Kidney (tissue), 22 donors: Measurements from ENCODE around the gene RAB23. TPM values are rescaled to one million over a fixed set of nuclear protein-coding genes. Genes with fewer than 3 reads are reported as not detected.

ENCODE experiments used
- DNase-seq, 5 donors: peaks; one replicate each; pipeline ENCODE4 v3.0.0-alpha.2; 2013 to 2020
- FAIRE-seq: peaks from 2 replicates; lab custom pipeline; 2012; peaks lifted over from hg19 to GRCh38; lab: Jason Lieb, UNC
- H3K27ac ChIP-seq, 2 donors: one replicate each; pipeline ENCODE4 v1.7.0; 2013; ENCODE audit warnings: low read depth in 2 of 2, low read length in 2 of 2, inconsistent platforms in 1 of 2
- H3K27me3 ChIP-seq: one replicate; pipeline ENCODE4 v1.7.1; 2013; ENCODE audit warnings: low read length, inconsistent platforms; ENCODE audit not compliant: control insufficient read depth, insufficient read depth
- H3K36me3 ChIP-seq, 3 donors: one replicate each; pipeline versions ENCODE4 v1.7.0 to v1.7.1; 2013; ENCODE audit warnings: low read length in 3 of 3, control low read depth in 1 of 3, inconsistent platforms in 1 of 3; ENCODE audit not compliant: insufficient read depth in 3 of 3, control insufficient read depth in 2 of 3
- H3K4me1 ChIP-seq, 3 donors: one replicate each; pipeline versions ENCODE4 v1.7.0 to v1.7.1; 2013; ENCODE audit warnings: low read length in 3 of 3, inconsistent platforms in 1 of 3, low read depth in 1 of 3; ENCODE audit not compliant: control insufficient read depth in 2 of 3, insufficient read depth in 2 of 3
- H3K4me3 ChIP-seq, 3 donors: one replicate each; pipeline versions ENCODE4 v1.7.0 to v1.8.1; 2013; ENCODE audit warnings: low read length in 3 of 3, control low read depth in 1 of 3, inconsistent platforms in 1 of 3
- H3K9ac ChIP-seq, 3 donors: one replicate each; pipeline versions ENCODE4 v1.7.0 to v1.7.1; 2013; ENCODE audit warnings: low read length in 3 of 3, control low read depth in 1 of 3, inconsistent platforms in 1 of 3
- H3K9me3 ChIP-seq, 3 donors: one replicate each; pipeline versions ENCODE4 v1.7.0 to v1.7.1; 2013; ENCODE audit warnings: low read length in 3 of 3, control low read depth in 1 of 3, inconsistent platforms in 1 of 3; ENCODE audit not compliant: control insufficient read depth in 2 of 3, insufficient read depth in 1 of 3
- intact Hi-C: fragments of 100-400 bp; cut with DNase I; formaldehyde crosslinking; loops from one replicate; pipeline ENCODE4 v1.11.1; 2022
- long read RNA-seq, 10 donors: library from polyadenylated mRNA in 1 of 10; unstranded in 1 of 10; transcript quantifications; one replicate each; pipeline ENCODE4 v2.0.0 and lab custom pipeline, GENCODE V29; 2021 to 2026
- polyA plus RNA-seq: library from polyadenylated mRNA; stranded (reverse); fragments of 350-450 nt; fragmentation: Illumina TruSeq; extraction: RNeasy Lipid Tissue Mini Kit (QIAGEN cat#74804); gene quantifications from one replicate; pipeline ENCODE4 v1.2.3, GENCODE V29; 2014; ENCODE audit warnings: low read depth, low replicate concordance; ENCODE audit not compliant: insufficient read depth
- total RNA-seq: library from RNA; stranded (reverse); fragmentation: NEBNext Ultra II Directional; extraction: Animal tissue kit (Norgen Biotek cat#: 25700); gene quantifications from one replicate; pipeline ENCODE4 v1.2.1, GENCODE V29; 2021
- TF ChIP-seq, protein P1 (sequence below): IDR thresholded peaks from 3 replicates; pipeline ENCODE4 v1.5.1; 2012; ENCODE audit warnings: mild to moderate bottlenecking, moderate library complexity, borderline replicate concordance; ENCODE audit not compliant: insufficient read depth; ENCODE audit errors: extremely low read depth
- donor health status: control.
- donor health status: control.
- donor health status: control.
- donor health status: control.
- donor health status: control.
- donor health status: DM: yes; HTN: yes; CAD: no.
- donor health status: Normal renal cell carcinoma (clear cell type).

The RAB23 gene
- total RNA-seq: 8.0 TPM
- 6.0 TPM for polyA plus RNA-seq
- long read RNA-seq, donor 1, full-length matches to known transcripts: 4 of 4 reads
- long read RNA-seq, donor 1, partial matches to known transcripts: 0 of 4 reads
- long read RNA-seq, donor 1, other reads (novel, unspliced or antisense): 0 of 4 reads
- long read RNA-seq, donor 2, full-length matches to known transcripts: 3 of 3 reads
- long read RNA-seq, donor 2, partial matches to known transcripts: 0 of 3 reads
- long read RNA-seq, donor 2, other reads (novel, unspliced or antisense): 0 of 3 reads
- long read RNA-seq, donor 3, full-length matches to known transcripts: 8 of 34 reads
- long read RNA-seq, donor 3, partial matches to known transcripts: 26 of 34 reads
- long read RNA-seq, donor 3, other reads (novel, unspliced or antisense): 0 of 34 reads
- long read RNA-seq, donor 4, full-length matches to known transcripts: 6 of 11 reads
- long read RNA-seq, donor 4, partial matches to known transcripts: 5 of 11 reads
- long read RNA-seq, donor 4, other reads (novel, unspliced or antisense): 0 of 11 reads
- long read RNA-seq, donor 5: 0 reads
- long read RNA-seq, donor 6, full-length matches to known transcripts: 5 of 32 reads
- long read RNA-seq, donor 6, partial matches to known transcripts: 21 of 32 reads
- long read RNA-seq, donor 6, other reads (novel, unspliced or antisense): 6 of 32 reads
- long read RNA-seq, donor 7, full-length matches to known transcripts: 9 of 19 reads
- long read RNA-seq, donor 7, partial matches to known transcripts: 0 of 19 reads
- long read RNA-seq, donor 7, other reads (novel, unspliced or antisense): 10 of 19 reads
- long read RNA-seq, donor 8, full-length matches to known transcripts: 9 of 14 reads
- long read RNA-seq, donor 8, partial matches to known transcripts: 5 of 14 reads
- long read RNA-seq, donor 8, other reads (novel, unspliced or antisense): 0 of 14 reads
- long read RNA-seq, donor 9, full-length matches to known transcripts: 7 of 7 reads
- long read RNA-seq, donor 9, partial matches to known transcripts: 0 of 7 reads
- long read RNA-seq, donor 9, other reads (novel, unspliced or antisense): 0 of 7 reads
- long read RNA-seq, donor 10, full-length matches to known transcripts: 2 of 2 reads
- long read RNA-seq, donor 10, partial matches to known transcripts: 0 of 2 reads
- long read RNA-seq, donor 10, other reads (novel, unspliced or antisense): 0 of 2 reads

DNA sequence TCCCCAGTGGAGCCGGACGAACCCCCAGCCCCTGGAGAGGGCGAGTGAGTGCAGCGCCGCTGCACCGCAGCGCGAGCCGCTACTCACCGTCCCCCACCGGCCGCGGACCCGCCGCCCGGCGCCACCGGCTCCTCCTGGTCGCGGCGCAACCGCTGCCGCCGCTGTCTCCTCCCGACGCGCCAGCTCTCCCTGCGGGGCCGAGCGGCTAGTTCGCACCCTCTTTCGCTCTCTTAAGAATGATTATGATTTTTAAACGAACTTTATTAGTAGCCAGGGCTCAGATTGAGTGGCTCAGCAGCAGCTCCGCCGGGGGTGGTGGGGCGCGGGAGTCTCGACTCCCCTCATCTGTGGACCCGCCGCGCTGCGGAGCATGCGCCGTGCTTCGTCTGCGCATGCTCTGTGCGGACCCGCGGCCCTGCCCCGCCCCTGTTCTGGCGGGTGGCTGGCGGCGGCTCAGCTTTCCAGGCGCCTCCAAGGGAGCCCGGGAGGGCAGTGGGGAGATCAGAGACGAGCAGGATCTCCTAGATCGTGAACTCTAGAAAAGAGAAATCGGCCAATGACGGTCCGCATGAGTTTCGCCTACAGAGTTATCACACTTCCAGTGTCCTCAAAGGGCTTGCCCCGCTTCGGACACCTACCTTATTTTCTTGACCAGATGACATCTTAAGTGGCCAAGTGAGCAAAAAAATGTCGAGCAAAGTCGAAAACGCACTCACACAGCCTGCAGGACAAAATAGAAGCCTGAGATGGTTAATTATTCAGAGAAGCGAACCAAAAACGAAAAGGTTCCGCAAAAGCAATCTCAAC, at the start of gene RAB23:
Gene RAB23 (minus strand): TSS at position 372 of the 807 bp plus-strand sequence. CDS start 11,927 bp downstream, outside the sequence.
- TF ChIP-seq, protein P1, sequence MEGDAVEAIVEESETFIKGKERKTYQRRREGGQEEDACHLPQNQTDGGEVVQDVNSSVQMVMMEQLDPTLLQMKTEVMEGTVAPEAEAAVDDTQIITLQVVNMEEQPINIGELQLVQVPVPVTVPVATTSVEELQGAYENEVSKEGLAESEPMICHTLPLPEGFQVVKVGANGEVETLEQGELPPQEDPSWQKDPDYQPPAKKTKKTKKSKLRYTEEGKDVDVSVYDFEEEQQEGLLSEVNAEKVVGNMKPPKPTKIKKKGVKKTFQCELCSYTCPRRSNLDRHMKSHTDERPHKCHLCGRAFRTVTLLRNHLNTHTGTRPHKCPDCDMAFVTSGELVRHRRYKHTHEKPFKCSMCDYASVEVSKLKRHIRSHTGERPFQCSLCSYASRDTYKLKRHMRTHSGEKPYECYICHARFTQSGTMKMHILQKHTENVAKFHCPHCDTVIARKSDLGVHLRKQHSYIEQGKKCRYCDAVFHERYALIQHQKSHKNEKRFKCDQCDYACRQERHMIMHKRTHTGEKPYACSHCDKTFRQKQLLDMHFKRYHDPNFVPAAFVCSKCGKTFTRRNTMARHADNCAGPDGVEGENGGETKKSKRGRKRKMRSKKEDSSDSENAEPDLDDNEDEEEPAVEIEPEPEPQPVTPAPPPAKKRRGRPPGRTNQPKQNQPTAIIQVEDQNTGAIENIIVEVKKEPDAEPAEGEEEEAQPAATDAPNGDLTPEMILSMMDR: no peak
- Histone ChIP-seq H3K36me3 (no peaks in the 10 kb centered on the region), H3K9me3 (no peaks in the 10 kb centered on the region), H3K4me1 (peaks cover 0 to 5% (median 0%) of the 10 kb centered on the region in 3 donors), H3K4me3 (peak within 1 kb of the TSS; percentile 93 to 95 (median 94)), H3K9ac (peak within 1 kb of the TSS; percentile 58 to 90 (median 78)), H3K27me3 (no peaks in the 10 kb centered on the region), H3K27ac (peak within 1 kb of the TSS; percentile 68 to 79)
- DNase-seq: peak; percentile 91 to 96 (median 94)
- FAIRE-seq: no peak
- intact Hi-C loops: no loop called here

DNA sequence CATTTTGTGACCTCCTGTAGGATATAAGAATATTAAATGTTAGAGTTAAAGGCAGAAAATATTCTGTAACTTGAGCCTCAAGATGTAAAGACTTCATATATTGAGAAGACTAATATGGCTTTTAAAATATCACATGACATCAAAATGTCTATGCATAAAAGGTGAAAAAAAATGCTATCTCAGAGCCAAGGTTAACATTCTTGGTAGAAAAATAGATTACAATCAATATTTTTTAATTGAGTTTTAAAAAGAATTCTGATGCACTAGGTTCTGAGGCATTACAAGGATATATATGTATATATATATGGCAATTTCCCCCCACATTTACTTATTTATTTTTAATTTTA, 46.2 kb upstream of the RAB23 start:
- DNase-seq: no peak

More for the DNA sequence above, 46.2 kb upstream of the RAB23 start:
- TF ChIP-seq, protein P1: no peak
- H3K9ac ChIP-seq: no peak overlapping the region
- H3K9me3 ChIP-seq: no peaks in the 10 kb centered on the region
- H3K36me3 ChIP-seq: no peaks in the 10 kb centered on the region
- no peaks in the 10 kb centered on the region for H3K4me1 ChIP-seq
- no peak overlapping the region for H3K27ac ChIP-seq
- FAIRE-seq: no peak
- intact Hi-C loops: no loop called here
- H3K4me3 ChIP-seq: no peak overlapping the region
- no peaks in the 10 kb centered on the region for H3K27me3 ChIP-seq
